A549 (cell line): ENCODE measurements around the gene FAH. TPM values are rescaled to one million over a fixed set of nuclear protein-coding genes. Genes with fewer than 3 reads are reported as not detected.
A peak's percentile ranks its signal among the peaks of the same experiment; 100 is the strongest.

Experiments
- ATAC-seq, 2 experiments: fragments of 200-7000 bp in 1 of 2; fragments of >200 bp in 1 of 2; cut with Nextera tagmentation in 1 of 2; cut with Tn5 transposase in 1 of 2; 3 replicates each; pipeline versions ENCODE4 v1.8.0 to v1.9.1; 2018 to 2020; ENCODE audit warnings: mild to moderate bottlenecking in 1 of 2, moderate library complexity in 1 of 2
- CTCF ChIA-PET: fragments of 300-600 bp; sonication (Branson Sonifier 250); formaldehyde crosslinking; extraction: SDS; loops from one replicate; lab custom pipeline; 2021; ENCODE audit warnings: antibody characterized with exemption, inconsistent platforms; lab: Yijun Ruan, JAX
- POLR2A ChIA-PET: fragments of 350-600 bp; formaldehyde crosslinking; extraction: SDS; loops from one replicate; lab custom pipeline; 2021; ENCODE audit warnings: antibody characterized with exemption, inconsistent platforms; lab: Yijun Ruan, JAX
- DNase-seq, 2 experiments: peaks; one replicate each; pipeline versions ENCODE4 v3.0.0 to v3.0.0-alpha.2; 2011 to 2016; ENCODE audit warnings: low read depth in 1 of 2, low spot score in 1 of 2
- FAIRE-seq: peaks from 2 replicates; lab custom pipeline; 2011; peaks lifted over from hg19 to GRCh38; lab: Jason Lieb, UNC
- H3K27ac ChIP-seq, 2 experiments: fragments of >200 bp; sonication (Bioruptor Twin); formaldehyde crosslinking; 3 replicates each; pipeline ENCODE4 v1.5.1; 2016 to 2017
- H3K4me1 ChIP-seq: fragments of >200 bp; sonication (Bioruptor Twin); formaldehyde crosslinking; 3 replicates; pipeline ENCODE4 v1.6.1; 2016
- H3K4me2 ChIP-seq: fragments of >200 bp; sonication (Bioruptor Twin); formaldehyde crosslinking; 3 replicates; pipeline ENCODE4 v1.6.1; 2016
- H3K4me3 ChIP-seq: fragments of >200 bp; sonication (Bioruptor Twin); formaldehyde crosslinking; 3 replicates; pipeline ENCODE4 v1.5.1; 2016
- H3K9me3 ChIP-seq: fragments of >200 bp; sonication (Bioruptor Twin); formaldehyde crosslinking; 3 replicates; pipeline ENCODE4 v1.6.1; 2016
- CHD2 ChIP-seq: fragments of 150-350 bp; IDR thresholded peaks from 2 replicates; pipeline ENCODE4 v1.6.1; 2014; ENCODE audit warnings: low read length; ENCODE audit not compliant: partially characterized antibody
- CHD4 ChIP-seq: fragments of 200-600 bp; sonication (generic); IDR thresholded peaks from 2 replicates; pipeline ENCODE4 v1.6.1; 2016; ENCODE audit warnings: antibody characterized with exemption, mild to moderate bottlenecking, borderline replicate concordance
- CTCF ChIP-seq: fragments of >200 bp; sonication (Bioruptor Twin); formaldehyde crosslinking; IDR thresholded peaks from 3 replicates; pipeline ENCODE4 v1.5.1; 2016
- FOSB ChIP-seq: fragments of 250-450 bp; sonication (Bioruptor Pico); IDR thresholded peaks from 2 replicates; pipeline ENCODE4 v1.5.0; 2020; ENCODE audit warnings: mild to moderate bottlenecking, moderate library complexity
- FOXS1 ChIP-seq: fragments of 250-450 bp; sonication (Bioruptor Pico); IDR thresholded peaks from 2 replicates; pipeline ENCODE4 v1.5.0; 2020; ENCODE audit warnings: mild to moderate bottlenecking, moderate library complexity
- HES2 ChIP-seq: fragments of >200 bp; sonication (Bioruptor Twin); formaldehyde crosslinking; IDR thresholded peaks from 2 replicates; pipeline ENCODE4 v1.6.1; 2016
- HEYL ChIP-seq: fragments of 250-450 bp; sonication (Bioruptor Pico); IDR thresholded peaks from 2 replicates; pipeline ENCODE4 v1.8.0; 2021; ENCODE audit warnings: mild to moderate bottlenecking, moderate library complexity
- JUN ChIP-seq, 2 experiments: fragments of >200 bp; sonication (Bioruptor Twin); formaldehyde crosslinking; IDR thresholded peaks; 2 replicates in 1 of 2; 3 replicates in 1 of 2; pipeline ENCODE4 v1.6.1; 2016 to 2017
- JUNB ChIP-seq: fragments of >200 bp; sonication (Bioruptor Twin); formaldehyde crosslinking; IDR thresholded peaks from 2 replicates; pipeline ENCODE4 v1.6.1; 2016
- KDM1A ChIP-seq: fragments of 200-600 bp; sonication (generic); IDR thresholded peaks from 2 replicates; pipeline ENCODE4 v1.6.1; 2016; ENCODE audit warnings: low read depth, mild to moderate bottlenecking
- KDM5A ChIP-seq: fragments of 200-600 bp; sonication (generic); IDR thresholded peaks from 2 replicates; pipeline ENCODE4 v1.6.1; 2016; ENCODE audit warnings: antibody characterized with exemption, mild to moderate bottlenecking
- MAX ChIP-seq: IDR thresholded peaks from 2 replicates; pipeline ENCODE4 v1.6.1; 2012
- PBX3 ChIP-seq: IDR thresholded peaks from 2 replicates; pipeline ENCODE4 v1.6.1; 2012
- PHF8 ChIP-seq: fragments of 200-600 bp; sonication (generic); IDR thresholded peaks from 2 replicates; pipeline ENCODE4 v1.6.1; 2016; ENCODE audit warnings: low read depth, mild to moderate bottlenecking, antibody characterized with exemption, moderate library complexity, borderline replicate concordance
- POLR2A ChIP-seq: IDR thresholded peaks from 2 replicates; pipeline ENCODE4 v1.6.1; 2012; ENCODE audit warnings: mild to moderate bottlenecking, low read length
- POLR2AphosphoS2 ChIP-seq: conservative IDR thresholded peaks from 2 replicates; pipeline ENCODE4 v1.6.1; 2012; ENCODE audit warnings: low read length, improper control_type of control experiment, inconsistent platforms
- RCOR1 ChIP-seq: fragments of 150-350 bp; IDR thresholded peaks from 2 replicates; pipeline ENCODE4 v1.6.1; 2014; ENCODE audit warnings: antibody characterized with exemption, low read length, low read depth
- TP53 ChIP-seq: fragments of 250-450 bp; sonication (Bioruptor Pico); IDR thresholded peaks from 2 replicates; pipeline ENCODE4 v1.5.0; 2021; ENCODE audit warnings: mild to moderate bottlenecking, moderate library complexity
- ZFP36 ChIP-seq: fragments of 450-650 bp; IDR thresholded peaks from 2 replicates; pipeline ENCODE4 v1.6.1; 2014; ENCODE audit warnings: borderline replicate concordance; ENCODE audit not compliant: partially characterized antibody
- ZNF302 ChIP-seq: fragments of 250-450 bp; sonication (Bioruptor Pico); IDR thresholded peaks from 2 replicates; pipeline ENCODE4 v1.9.0; 2021; ENCODE audit warnings: inconsistent platforms, mild to moderate bottlenecking, moderate library complexity
- ZSCAN20 ChIP-seq: fragments of 250-450 bp; sonication (Bioruptor Pico); IDR thresholded peaks from 2 replicates; pipeline ENCODE4 v1.8.0; 2022; ENCODE audit warnings: mild to moderate bottlenecking, moderate library complexity
- WGBS: methylation state at CpG from one replicate; pipeline ENCODE4 v1.1.6; 2017; ENCODE audit errors: missing lambda C conversion rate; 5-methylcytosine and 5-hydroxymethylcytosine counted together
- polyA minus RNA-seq: library from RNA; depleted of rRNA, polyadenylated mRNA; stranded (reverse); fragments of >200 nt; gene quantifications from 2 replicates; pipeline ENCODE4 v1.2.3, GENCODE V29; 2011; rRNA and poly(A)+ RNA removed
- polyA plus RNA-seq, 4 experiments: library from polyadenylated mRNA; depleted of rRNA in 3 of 4; stranded (reverse); fragments of >200 nt; fragmentation: RNase III in 1 of 4; extraction: RNeasy Plus Mini Kit Qiagen cat#74134 plus additional on column Dnase treatment in 1 of 4; gene quantifications; 2 replicates in 3 of 4; 3 replicates in 1 of 4; pipeline ENCODE4 v1.2.3, GENCODE V29; 2011 to 2017

Gene FAH
- polyA plus RNA-seq (2011; rRNA removed) (31.8 and 31.9 TPM in 2 replicates), polyA plus RNA-seq (2017; fragmentation: RNase III; extraction: RNeasy Plus Mini Kit Qiagen cat#74134 plus additional on column Dnase treatment) (27.3 to 32.9 TPM (median 27.6 TPM) in 3 replicates), polyA minus RNA-seq (66.2 and 77.1 TPM in 2 replicates)
- polyA plus RNA-seq (2012; cell fraction: cytosol; rRNA removed) = 34.9 and 37.7 TPM in 2 replicates
- 36.1 and 37.1 TPM in 2 replicates for polyA plus RNA-seq (2012; cell fraction: nucleus; rRNA removed)

GRCh38 chr15:80152896-80153876 lies at the start of gene FAH:
FAH (plus strand) TSS chr15:80152999; CDS start chr15:80153055, 56 bp downstream.
- CTCF ChIA-PET = interaction anchor here (0.7 kb wide), 1 partner anchor 31 kb away, joined by 3 read pairs; no protein-coding TSS in a partner anchor

GRCh38 chr15:80105193-80105592 lies 47.6 kb upstream of the FAH start:
- no peak for ATAC-seq
- CTCF ChIA-PET = interaction anchor here (1.3 to 2.7 kb wide), 2 partner anchors 24 to 45 kb away, joined by 3 to 6 read pairs; no protein-coding TSS in a partner anchor
- POLR2A ChIA-PET = no interaction called here
- H3K9me3 ChIP-seq = no peaks in the 10 kb centered on the region
- TF ChIP-seq POLR2AphosphoS2 = no peak
- TF ChIP-seq HEYL (CRISPR knock-in tag) = no peak
- TF ChIP-seq FOXS1 (CRISPR knock-in tag) = no peak
- no peak for TF ChIP-seq PBX3
- TF ChIP-seq TP53 (CRISPR knock-in tag) = no peak
- TF ChIP-seq POLR2A = no peak
- TF ChIP-seq RCOR1 = no peak
- no peak for TF ChIP-seq CHD2
- no peak for TF ChIP-seq JUNB
- no peak for TF ChIP-seq CHD4
- TF ChIP-seq ZSCAN20 (CRISPR knock-in tag) = no peak
- no peak for TF ChIP-seq PHF8
- no peak for TF ChIP-seq FOSB (CRISPR knock-in tag)
- H3K27ac ChIP-seq = no peak overlapping the region
- DNase-seq = no peak
- peak overlapping the region; percentile 17 for H3K4me2 ChIP-seq
- FAIRE-seq = no peak
- H3K4me3 ChIP-seq = no peak overlapping the region
- H3K4me1 ChIP-seq = peaks cover 21% of the 10 kb centered on the region
- WGBS = 75% methylated on average over 3 of the region's 3 CpGs

More at GRCh38 chr15:80152896-80153876, at the start of gene FAH:
- Histone ChIP-seq H3K9me3 (no peaks in the 10 kb centered on the region), H3K4me3 (peak within 1 kb of the TSS; percentile 66), H3K4me1 (peaks cover 11% of the 10 kb centered on the region; the same call in 2 of the 3 replicates), H3K27ac (peak within 1 kb of the TSS; percentile 78 to 92), H3K4me2 (peak within 1 kb of the TSS; percentile 82)
- POLR2A ChIA-PET = interaction anchor here (0.8 to 1.2 kb wide), 3 partner anchors 9 to 230 kb away, joined by 3 to 4 read pairs (median 3); no protein-coding TSS in a partner anchor
- ATAC-seq = peak; percentile 82 to 94
- WGBS = 47% methylated on average over 24 of the region's 45 CpGs
- TF ChIP-seq MAX (peak; percentile 56; the same call in 1 of the 2 replicates), HES2 (no peak), KDM1A (no peak), POLR2A (peak; percentile 52), KDM5A (no peak), PHF8 (0 out of 2 replicates have a peak, but pooled peaks have one; percentile 40), JUN (IDR thresholded peaks at IDR 0.05) (peak in 1 of 2 experiments; percentile 50; a peak in 1 of 5 replicates)
- DNase-seq = no peak
- no peak for FAIRE-seq

GRCh38 chr15:80105595-80105994 lies 47.2 kb upstream of the FAH start:
- ATAC-seq = peak in 1 of 2 experiments; percentile 36; a peak in 3 of 6 replicates
- H3K27ac ChIP-seq = no peak overlapping the region

More at GRCh38 chr15:80105595-80105994, 47.2 kb upstream of the FAH start:
- ChIA-PET CTCF (interaction anchor here (2.7 kb wide), 1 partner anchor 45 kb away, joined by 6 read pairs; no protein-coding TSS in a partner anchor), POLR2A (no interaction called here)
- 17% methylated on average over 1 of the region's 1 CpG for WGBS
- Histone ChIP-seq H3K4me3 (no peak overlapping the region), H3K9me3 (no peaks in the 10 kb centered on the region), H3K4me1 (peaks cover 21% of the 10 kb centered on the region), H3K4me2 (peak overlapping the region; percentile 17)
- FAIRE-seq = peak; percentile 36
- TF ChIP-seq CHD2 = no peak
- no peak for TF ChIP-seq ZNF302 (CRISPR knock-in tag)
- TF ChIP-seq HES2 = no peak
- TF ChIP-seq ZFP36 = no peak
- no peak for TF ChIP-seq CTCF
- DNase-seq = no peak
